ENCODE data around the gene USP19.

USP19 gene

DNA sequence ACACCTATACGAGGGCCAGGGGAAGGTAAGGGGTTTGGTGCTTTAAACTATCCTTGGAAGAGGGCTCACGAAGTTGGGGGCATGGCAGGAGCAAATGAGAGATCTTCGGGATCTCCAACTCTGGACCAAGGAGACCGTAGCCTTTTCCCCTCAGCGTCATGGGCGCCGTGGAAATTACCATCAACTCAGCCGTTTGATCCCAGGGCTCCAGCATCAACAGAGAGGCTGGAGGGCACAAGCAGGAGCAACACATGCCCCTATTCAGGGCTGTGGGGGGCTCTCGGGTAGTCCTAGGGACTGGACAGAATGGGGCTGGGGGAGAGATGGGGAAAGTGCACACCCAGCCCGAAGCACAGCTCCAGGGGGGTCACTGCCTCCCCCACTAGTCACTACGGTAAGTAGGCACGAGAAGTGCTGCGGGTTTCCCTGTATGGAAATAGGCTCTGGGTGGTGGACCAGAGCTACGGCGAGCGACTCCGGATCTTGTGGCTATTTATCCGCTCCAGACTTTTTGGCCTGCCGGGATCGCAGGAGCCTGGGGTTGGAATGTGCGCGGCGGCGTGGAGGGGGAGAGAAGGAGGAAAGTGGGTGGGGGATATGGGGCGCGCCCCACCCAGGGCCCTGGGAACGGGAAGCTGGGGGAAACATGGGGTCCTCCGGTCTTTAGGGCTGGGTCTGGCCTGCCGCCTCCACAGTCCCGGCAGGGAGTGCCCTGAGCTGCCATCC, 12.8 kb upstream of the USP19 start:
- no peak for DNase-seq

DNA sequence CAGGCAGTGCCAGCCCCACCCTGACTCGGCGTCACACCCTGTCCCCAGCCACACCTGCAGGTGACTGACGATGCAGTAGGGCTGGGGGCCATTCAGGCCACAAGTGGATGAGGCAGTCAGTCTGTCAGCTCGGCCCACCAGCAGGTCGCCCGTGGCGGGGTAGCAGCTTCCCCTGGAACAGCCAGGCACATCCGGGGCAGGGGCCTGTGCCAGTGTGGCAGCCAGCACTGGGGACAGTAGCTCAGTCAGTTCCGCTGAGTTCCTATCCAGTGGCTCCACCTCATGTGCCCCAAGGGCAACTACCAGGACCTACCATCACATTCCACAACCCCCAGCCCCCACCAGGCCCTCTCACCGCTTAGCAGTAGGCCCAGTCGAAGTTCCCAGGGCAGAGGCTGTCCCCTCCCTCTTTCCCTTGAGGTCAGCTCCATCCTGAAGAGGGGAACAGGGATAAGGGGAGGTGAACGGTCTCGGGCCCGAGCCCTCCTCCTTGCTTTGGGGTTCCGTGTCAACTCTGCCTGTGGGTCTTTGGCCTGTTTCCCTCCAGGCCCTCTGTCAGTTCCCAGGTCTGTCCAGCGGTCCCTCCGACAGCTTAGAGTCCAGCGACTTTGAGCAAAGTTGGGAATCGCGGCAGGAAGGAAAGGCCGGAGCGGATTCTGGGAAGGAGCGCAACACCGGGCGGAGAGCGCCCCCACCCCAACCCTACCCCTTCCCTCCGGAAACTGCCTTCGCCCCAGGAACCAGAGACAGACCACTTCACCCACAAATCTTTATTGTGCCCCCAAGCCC, 12.0 kb upstream of the USP19 start, which contains the start of gene LAMB2:
Gene LAMB2, minus strand, starts transcription at position 614 of the 789 bp plus-strand sequence. Its CDS starts 183 bp downstream, at position 431.
- DNase-seq, result no peak

DNA sequence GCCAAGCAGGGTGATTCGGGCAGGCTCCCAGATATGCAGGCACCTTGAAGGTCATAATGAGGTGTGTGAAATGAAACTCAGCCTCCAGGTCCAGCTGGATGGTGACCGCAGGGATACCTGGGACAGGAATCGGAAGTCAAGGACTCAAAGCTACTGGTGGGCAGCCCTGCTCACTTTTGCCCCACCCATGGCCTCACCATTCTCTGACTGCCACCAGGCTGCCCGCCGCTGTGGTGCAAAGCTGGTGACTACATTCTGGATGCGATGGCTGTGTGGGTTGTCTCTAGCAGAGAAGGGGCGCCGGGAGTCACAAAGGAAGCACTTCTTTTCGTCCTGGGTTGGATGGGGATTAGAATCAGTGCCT, 11.4 kb upstream of the USP19 start:
- DNase-seq, result no peak

DNA sequence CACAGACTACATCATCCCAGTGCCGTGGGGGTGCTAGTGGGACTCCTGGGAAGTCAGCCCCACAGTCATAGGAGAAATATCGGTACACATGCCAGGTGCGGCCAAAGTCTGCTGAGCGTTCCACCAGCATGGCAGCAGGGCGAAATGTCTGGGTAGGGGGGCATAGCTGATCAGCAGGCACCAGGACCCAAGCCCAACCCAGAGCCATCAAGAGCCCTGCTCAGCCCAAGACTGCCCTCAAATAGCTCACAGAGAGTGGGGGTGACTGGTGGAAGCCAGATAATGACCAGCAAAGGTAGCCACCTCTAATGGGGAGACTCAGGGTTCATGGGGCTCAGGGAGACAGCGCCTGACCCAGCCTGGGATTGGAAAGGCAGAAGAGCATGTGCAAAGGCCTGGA, 11.0 kb upstream of the USP19 start:
- DNase-seq, result no peak

DNA sequence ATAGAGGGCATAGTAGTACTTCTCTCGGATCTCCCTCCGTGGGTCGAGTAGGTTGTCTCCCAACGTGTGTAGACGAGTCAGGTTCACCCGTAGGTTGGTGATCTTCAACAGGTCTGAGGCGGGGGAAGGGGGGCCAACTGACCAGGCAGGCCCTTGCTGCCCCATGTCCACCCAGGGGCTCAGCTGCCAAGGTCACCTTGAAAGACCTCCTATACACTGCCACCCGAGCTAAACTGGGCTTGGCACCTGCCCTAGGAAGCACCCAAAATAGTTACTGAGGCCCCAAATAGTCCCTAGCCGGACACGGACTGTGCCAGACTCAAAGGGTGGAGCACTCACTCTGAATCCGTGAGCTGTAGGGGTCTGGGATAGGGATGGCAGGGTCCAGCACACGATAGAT, 10.4 kb upstream of the USP19 start:
- no peak for DNase-seq

DNA sequence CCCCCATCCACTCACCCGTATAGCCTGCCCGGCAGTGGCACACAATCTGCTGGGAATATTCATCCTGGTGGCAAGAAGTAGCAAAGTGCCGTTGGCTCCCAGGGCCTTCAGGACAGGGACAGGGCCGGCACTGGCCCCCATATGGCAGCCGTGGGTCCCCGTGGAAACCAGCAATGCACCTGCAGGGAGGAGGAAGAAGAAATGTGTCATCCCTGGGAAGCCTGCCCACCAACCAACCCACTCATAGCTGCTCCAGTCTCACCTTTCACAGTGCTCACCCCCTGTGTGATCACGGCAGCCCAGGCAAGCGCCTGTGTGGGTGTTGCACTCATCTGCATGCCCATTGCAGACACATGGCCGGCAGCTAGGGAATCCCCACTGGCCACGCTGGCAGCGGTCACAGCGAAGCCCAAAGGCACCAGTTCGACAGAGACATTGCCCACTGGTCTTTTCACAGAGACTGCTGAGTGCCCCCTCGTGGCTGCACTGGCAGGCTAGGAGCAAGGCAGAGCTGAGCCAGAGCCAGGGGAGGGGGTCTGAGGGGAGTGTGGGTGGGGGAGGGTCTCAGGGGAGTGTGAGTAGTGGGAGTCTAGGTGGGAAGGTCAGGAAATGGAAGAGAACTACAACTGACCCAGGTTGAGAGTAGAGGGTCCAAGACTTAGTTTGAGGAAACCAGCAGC, 4.5 kb upstream of the USP19 start:
- DNase-seq, result no peak

DNA sequence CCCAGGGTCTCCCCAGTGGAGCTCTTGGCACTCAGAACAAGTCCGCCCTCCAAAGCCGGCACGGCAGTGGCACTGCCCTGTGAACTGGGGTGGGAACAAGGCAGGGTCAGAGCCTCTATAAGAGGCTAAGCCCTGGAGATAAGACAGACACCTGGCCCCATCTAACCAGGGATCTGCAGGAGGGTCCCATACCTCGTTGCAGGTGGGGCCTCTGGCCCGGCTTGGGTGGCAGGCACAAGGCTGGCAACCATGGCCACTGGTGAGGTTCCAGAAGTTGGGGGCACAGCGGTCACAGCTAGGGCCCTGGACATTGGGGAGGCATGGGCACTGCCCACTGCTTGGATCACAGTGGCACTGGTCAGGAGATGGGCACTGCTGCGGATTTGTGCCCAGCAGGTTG, 3.6 kb upstream of the USP19 start:
- no peak for DNase-seq

DNA sequence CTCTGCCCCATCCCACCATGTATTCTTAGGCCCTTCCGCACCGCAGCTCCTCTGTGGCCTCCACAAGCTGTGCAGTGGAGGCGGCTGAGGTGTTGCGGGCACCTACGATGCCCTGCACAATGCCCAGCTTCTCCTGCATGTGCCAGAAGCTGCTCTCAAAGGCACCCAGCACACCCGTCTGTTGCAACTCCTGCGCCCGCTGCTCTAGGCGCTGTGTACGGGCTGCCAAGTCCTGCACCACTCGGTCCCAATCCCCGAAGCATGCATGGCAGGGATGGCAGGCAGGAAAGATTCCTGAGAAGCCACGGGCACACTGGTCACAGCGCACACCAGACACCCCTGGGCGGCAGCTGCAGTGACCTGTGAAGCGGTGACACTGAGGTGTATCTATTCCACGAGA, 3.1 kb upstream of the USP19 start:
- DNase-seq, result no peak

DNA sequence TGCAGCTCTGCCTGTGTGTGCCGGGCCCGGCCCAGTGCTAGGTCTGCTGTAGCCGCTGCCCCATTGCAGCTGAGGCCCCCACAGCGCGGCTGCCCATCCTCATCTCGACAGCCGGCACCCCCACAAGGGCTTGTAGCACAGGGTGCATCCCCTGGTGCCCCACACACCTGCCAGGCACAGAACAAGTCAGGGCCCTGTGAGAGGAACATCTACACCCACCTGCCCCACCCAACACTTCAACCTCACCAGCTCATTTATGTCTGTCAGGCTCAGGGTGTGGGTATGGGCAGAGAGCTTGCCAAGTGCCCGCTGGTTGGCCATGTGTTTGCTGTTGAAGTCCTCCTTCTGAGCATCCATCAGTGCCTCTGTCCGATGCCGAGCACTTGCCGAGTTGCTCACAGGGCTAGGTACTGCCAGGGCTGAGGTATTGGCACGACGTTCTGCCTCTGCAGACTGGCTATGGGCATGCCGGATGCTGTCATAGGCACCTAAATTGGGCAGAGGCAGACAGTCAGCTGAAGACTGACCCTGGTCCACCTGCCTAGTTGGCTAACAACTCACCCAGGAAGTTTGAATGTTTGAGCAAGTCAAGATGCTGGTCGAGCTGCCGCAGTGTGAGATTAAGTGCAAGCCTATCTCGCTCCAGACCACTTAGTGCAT, 2.4 kb upstream of the USP19 start:
- no peak for DNase-seq

DNA sequence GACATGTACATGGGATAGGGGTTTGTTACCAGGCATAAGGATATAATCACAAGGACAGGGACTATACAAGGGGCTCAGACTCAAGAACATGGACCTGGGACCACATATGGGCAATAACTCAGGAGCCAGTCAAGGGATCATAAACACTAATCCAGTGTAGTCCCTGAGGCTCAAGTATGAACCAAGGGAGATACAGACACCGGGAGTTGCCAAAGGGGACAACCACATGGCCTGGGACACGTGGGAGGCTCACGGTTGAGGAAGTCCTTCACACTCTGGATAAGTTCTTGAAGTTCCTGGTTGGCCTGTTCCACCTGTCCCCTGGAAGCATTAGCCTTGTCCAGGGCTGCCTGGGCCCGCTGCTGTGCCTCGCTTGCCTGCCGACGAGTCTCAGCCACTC, 1.8 kb upstream of the USP19 start:
- no peak for DNase-seq

DNA sequence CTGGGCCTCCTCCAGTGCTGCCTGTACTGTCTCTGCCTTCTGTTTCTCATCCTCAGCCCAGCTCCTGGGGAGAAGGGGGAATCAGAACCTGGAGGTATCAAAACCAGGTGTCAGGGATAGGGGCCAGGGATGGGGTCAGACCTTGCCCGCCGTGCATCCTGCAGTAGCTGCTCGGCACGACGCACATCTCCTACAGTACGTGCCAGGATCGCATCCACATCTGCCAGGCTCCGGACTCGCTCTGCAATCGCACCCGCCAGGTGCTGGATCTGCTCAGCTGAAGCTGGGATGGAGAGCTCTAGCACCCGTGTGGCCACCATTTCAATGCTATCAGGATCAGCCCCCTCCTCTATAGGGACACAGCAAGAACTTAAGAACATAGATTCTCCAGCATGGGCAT, 1.4 kb upstream of the USP19 start:
- no peak for DNase-seq

DNA sequence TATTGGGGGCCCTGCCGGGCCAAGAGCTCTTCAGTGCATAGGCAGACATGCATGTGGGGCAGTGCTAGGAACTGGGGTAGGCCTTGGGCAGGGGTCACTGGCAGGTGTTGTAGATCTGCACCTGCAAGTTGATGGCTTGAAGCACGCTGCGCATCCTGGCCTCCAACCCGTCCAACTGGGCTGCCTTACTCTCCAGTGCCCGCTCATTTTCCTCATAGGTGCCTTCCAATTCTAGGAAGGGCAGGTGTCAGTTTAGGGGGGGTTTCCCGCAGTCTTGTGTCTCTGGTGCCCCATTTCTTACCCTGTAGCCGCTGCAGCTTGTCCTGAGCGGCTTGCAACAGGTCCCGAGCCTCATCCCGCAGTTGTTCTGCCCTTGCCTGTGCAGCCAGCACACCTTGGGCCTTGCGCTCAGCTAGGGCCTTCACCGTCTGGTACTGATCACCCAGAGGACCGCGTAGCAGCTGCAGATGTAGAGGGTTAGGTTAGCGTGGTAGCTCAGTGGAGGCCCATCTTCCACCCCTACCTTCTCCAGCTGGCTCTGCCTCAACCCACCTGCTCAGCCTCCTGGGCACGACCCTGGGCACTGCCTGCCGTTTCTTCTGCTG, 611 bp upstream of the USP19 start:
- DNase-seq, result no peak

DNA sequence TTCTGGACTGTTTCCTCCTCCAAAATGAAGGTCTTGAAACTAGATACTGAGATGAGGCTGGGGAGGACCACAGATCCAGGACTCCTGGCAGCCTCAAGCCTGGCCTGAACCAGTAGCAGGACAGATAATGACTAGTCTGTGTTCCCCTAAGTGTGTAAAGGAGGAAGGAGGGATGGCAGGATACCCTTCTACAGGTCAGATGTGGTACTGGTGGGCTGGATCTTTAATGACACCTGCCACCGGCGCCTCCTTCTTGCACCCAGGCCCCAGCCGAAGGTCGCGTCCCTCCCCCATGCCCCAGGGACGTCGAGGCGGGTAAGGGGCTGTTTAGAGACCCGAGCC, 556 bp downstream of the USP19 start:
- peak; percentile 17 for DNase-seq

DNA sequence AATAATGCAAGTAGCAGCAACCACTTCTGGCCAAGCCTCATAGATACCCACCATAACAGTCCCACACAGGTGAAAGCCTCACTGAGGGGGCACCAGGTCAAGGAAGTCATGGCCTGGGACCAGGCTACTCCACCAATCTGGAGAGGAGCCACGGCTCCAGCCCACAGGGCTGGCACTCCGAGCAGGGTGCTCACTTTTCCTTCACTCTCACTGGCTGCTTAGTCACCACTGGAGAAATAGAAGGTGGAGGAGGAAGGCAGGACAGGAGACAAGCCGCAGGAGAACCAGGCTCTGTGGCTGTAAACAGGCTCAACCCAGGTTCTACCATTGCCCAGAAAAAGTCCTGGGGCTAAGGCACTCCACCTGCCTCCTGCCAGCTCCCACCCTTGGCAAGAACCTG, 1.2 kb downstream of the USP19 start:
- DNase-seq, result no peak

DNA sequence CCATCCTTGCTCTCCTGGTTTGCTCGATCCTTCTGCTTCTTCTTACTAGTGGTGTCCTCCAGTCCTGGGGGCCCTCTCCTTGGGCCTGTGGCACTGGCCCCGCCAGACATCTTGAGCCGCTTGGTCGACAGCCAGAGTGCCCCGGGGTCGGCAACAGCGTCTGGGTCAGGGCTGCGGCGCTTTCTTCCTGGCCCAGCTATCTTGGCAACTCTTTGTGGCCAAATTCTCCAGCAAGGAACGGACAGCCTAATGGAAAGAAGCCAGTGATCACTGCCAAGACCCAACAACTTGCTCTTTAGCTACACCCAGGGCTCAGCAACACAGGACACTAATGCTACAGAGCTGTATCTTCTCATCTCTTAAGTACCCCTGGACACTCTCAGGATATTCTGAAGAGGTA, 1.6 kb downstream of the USP19 start:
- DNase-seq, result no peak

DNA sequence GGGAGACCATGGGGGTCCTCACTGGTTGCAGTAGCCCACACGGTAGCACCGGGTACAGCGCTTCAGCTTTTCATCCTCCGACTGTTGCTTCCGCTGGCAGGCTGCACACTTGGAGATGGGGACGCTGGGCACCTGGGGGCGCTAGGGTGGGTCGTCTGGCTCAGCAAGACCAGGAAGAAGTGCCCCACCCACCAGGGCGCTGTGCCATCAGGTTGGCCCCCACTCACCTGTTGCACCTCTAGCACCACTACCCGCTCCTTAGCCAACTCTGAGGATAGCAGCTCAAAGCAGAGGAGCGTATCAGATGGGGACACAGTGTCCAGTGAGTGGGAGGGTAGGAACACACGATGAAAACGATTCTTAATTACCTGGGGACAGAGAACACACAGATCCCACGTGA, 8.4 kb downstream of the USP19 start:
- no peak for DNase-seq

DNA sequence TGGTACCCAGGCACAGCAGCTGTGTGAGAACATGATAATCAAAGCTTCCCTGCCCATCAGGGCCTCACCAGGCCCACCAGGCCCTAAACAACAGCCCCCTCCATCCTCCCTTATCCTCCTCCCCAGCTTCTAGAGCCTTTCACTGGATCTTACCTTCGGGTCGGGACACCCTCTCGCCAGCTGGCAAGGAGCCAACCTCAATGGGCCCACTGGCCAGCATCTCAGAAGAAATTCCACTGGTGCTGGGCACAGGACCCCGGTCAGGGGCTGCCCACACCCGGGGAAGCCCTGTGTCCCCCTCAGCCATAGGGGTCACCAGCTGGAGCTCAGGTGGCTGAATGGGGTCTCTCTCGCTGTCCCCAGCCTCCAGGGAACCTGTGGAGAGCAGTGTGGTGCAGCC, 9.3 kb downstream of the USP19 start:
- DNase-seq, result no peak

DNA sequence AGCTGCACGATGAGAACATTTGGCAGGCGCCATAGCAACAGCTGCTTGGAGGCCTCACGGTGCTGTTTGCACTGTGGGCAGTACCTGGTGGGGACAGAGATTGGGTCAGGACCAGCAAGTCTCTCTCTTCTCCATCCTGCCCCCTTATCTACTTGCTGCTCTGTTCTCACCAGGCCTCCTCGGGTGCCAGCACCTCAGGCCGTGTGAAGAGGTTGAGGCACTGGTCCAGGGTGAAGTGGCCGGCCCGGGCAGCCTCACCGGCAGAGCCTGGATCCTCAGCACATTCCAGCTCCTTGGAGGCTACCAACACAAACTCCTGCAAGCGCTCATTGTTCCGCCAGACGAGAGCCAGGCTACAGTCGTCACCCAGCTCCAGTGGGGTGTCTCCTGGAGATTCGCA, 9.8 kb downstream of the USP19 start:
- DNase-seq, result no peak

DNA sequence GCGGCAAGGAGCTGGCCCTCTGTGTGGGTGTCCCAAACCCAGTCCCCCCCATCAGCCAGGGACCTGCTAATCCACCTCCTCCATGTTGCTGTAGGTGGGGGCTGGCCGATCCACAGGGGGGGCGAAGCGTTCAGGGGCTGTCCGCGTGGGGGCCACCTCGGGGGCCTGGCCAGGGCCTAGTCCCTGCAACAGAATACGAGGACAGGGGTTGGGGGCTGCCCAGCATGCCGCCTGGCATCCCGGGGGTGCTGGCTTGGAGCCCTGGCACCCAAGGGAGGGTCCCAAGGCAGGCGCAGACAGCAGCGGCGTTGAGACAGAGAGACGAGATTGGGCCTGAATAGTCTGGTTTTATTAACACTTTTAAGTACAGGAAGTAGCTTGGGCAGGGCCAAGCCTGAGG, 12.3 kb downstream of the USP19 start:
- DNase-seq, result no peak

DNA sequence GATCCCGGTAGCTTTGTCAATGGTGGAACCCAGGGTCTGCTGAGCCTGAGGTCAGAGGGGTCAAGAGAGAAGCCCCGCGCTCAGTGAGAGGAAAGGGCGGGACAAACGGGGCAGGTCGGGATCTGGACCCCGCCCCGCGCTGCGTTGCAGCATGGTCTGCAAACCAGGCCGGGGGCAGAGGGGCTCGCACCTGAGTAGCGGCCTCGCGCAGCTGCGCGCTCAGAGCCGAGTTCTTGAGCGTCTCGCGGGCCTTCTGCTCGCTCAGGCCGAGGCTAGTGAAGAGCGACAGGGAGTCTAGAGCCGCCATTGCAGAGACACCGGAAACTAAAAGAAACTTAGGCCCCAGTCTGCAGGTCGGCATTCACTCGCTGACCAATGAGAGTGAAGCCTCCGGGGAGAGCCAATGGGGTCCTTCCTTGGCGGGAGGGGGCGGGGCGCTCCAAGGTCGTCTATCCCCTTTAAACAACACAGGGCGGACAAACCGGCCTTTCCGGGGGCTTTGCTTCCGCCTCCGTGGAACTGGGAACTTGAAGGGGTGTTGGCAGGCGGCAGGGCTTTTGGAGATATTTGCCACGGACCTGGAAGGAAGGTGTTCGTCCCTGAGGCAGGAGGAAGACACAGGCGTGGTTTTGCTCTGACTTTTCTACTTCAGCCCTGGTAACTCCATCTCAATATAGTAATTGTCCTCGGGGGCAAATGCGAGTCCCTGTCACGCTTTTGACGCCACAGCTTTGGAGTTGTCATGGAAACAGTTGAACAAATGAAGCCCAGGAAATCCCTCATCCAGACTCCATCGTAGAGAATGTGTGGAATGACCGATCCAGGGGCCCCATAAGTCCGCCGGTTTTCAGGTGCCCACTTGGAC, 16.0 kb downstream of the USP19 start, which contains the start of gene QARS1:
Gene QARS1, minus strand, starts transcription at position 331 of the 865 bp plus-strand sequence. Its CDS starts 24 bp downstream, at position 307.
- peak; percentile 92 for DNase-seq

DNA sequence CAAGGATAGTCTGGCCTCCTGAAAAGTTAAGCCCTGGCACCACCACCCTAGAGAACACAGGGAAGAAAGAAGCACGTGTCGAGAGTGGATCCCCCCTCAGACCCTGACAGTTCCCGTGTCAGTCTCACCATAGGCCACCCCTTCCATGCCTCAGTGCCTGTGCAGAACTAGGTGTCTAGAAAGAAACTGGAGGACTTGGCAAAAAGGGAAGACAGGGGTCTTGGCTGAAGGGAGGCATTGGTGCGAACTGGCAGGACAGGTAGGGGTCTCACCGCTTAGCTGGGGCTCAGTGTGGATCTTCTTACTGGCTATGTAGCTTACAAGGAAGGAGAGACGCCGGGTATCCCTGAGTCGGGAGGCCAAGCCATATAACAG, 16.6 kb downstream of the USP19 start:
- DNase-seq, result no peak

DNA sequence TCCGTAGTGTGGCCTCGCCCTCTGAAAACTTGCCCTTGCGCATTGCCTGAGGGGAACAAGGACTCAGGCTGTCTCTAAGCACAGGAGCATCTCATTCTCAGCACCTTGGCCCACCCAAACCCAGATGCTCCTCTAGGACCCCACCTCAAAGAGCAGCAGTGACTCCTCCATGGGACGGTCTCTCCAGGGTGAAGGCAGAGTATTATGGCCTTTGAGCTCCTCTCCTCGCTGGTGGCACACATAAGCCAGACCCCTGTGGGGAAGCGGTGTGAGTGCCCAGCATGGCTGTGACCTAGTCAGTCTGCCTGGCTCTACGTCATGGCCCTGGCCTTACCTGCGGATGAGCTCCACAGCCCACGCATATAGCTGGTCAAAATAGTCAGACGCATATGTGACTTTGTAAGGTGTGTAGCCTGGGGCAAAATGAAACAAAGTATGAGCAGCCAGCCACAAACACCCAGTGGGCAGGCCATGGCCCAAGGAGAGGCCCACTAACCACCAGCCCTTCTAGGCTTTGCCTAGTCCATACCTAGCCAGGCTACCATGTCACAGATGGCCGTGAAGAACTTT, 20.5 kb downstream of the USP19 start:
- DNase-seq, result no peak
